HG03039 (cell line): ENCODE measurements around the gene RNASE8.

Experiments
- ATAC-seq: cut with Tn5 transposase; IDR thresholded peaks from one replicate; pipeline ENCODE4 v1.9.1; 2021; ENCODE audit warnings: mild to moderate bottlenecking, moderate library complexity; ENCODE audit not compliant: unreplicated experiment

RNASE8 gene

DNA sequence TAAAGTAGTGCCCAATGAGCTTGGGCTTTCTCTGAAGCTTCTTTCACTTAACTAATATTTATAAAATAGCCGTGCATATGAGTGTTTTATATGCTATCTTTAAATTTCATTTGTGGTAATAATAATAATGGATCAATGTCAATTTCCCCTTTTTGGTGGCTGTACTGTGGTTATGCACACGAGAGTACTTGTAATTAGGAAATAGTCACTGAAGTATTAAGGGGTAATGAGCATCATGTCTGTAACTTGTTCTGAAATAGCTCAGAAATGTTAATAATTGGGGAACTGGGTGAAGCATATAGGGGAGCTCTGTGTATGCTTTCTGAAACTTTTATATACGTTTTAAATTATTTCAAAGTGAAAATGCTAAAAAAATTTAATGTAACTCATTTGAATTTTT lies 7.0 kb upstream of the RNASE8 start:
- ATAC-seq: no peak

DNA sequence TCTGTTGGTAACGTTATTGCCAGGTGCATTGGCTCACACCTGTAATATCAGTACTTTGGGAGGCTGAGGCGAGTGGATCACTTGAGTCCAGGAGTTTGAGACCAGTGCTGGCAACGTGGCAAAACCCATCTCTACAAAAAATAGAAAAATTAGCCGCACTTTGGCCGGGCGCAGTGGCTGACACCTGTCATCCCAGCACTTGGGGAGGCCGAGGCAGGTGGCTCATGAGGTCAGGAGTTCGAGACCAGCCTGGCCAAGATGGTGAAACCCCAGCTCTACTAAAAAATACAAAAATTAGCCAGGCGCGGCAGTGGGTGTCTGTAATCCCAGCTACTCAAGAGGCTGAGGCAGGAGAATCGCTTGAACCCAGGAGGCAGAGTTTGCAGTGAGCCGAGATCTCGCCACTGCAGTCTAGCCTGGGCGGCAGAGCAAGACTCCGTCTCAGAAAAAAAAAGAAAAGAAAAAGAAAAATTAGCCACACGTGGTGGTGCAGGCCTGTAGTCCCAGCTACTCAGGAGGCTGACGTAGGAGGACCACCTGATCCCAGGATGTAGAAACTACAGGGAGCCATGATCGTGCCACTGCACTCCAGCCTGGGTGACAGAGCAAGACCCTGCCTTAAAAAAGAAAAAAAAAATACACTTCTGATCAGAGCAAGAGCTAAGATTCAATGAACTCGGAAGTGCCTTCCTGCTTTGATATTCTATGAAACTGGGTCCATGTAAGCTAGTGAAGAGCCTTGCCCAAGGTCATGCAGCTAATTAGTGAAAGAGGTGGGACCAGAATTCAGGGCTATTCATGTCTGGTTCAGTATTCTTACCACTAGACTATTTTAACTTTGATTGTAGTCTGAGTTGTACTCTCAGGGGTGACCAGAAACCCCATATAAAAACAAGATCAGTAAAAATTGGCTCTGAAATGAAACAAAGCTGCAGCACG lies 4.2 kb upstream of the RNASE8 start:
- no peak for ATAC-seq

DNA sequence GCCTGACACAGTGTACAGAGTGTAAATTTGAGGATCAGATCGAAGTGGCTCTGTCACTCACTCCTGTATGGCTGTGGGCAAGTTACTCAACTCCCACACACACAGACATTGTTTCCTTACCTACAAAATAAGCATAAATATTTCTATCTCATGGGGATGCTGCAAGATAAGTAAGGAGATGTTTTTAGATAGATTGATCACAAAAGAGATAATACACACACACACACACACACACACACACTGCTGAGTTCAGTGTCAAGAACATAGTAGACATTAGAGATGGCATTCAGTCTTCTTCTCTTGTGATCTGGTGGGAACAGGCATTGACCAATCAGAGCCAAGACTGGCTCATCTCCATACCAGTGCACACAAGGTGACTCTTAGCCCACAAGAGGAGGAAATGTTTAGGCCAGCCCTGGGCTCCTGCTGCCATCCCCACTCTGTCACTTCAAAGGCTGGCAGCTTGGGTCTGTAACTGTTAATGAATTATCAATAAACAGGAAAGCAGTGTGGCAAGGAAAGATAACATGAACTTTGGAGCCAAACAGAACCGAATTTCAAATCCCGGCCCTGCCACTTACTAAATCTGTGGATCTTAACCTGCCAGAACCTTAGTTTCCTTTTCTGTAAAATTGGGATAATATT lies 3.4 kb upstream of the RNASE8 start:
- ATAC-seq: no peak

DNA sequence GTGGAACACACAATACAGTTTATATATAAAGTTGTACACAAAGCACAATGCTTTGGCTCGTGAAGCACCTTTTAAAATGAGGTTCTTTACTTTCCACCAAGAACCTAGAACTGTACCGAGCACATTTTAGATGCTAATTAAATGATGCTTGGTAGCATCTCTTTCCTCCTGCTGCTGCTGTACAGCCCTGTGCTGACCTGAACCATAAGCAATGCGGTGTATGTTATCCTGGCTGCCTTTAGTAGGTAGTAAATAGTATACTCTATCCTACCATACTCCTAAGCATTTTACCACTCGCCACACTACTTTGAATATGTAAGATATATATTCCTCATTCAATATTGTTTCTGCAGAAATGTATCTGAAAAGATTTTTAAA lies 2.9 kb upstream of the RNASE8 start:
- ATAC-seq: no peak

DNA sequence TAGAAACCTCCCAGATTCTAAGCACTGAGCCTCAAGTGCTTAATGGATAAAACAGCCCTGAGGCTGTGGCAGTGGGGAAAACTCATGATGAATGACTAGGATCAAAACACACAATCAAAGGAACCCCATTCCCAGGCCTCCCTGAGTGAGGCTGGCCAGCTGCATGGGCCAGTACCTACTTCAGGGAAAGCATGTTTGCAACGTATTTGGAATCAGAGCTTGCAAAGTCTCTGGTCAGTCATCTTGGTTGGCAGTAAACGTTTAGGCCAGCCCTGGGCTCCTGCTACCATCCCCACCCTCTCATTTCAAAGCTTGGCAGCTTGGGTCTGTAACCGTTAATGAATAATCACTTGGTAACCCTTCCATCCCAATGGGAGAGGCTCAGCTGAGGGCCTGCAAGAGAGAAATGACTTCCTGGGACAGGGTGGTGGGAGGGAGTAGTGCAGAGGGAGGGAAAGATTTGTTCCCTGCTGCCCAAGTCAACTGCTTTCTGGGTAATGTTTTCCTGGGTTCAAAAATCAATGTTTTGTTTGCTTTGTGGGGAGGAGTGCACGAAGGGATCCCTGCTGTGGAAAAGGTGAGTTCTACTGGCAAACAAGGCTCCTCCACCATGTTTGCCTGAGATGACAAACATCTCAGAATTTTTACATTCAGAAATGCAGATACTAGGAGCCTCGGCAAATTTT lies 2.0 kb upstream of the RNASE8 start:
- ATAC-seq: no peak

DNA sequence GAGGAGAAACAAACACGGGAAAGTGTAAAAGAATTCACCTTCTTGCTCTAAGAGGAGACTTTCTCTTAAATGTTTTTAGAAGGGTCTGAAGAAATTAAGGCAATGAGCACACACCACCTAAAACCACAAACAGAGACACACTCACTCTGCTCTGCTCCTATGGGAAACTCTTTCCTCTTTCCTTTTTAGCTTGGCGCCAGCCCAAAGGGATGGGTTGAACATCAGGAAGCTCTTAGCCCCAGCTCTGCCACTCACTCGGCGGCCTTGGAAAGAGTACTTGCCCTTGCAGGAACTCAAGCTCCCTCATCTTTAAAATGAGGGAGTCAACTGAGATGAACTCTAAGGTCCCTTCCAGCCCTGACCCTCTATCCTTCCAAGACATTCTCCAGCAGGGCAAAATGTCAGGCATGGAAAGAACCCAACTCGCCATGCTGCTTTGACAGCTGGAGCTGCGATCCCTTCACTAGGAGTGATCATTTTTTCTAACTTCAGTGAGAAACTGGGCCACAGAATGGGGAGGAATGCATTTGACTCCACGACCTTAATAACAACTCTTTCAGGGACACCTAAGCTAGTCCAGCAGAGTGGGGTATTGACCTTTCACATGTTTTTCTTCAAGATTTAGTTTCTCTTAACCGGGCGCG lies 980 bp upstream of the RNASE8 start:
- no peak for ATAC-seq

DNA sequence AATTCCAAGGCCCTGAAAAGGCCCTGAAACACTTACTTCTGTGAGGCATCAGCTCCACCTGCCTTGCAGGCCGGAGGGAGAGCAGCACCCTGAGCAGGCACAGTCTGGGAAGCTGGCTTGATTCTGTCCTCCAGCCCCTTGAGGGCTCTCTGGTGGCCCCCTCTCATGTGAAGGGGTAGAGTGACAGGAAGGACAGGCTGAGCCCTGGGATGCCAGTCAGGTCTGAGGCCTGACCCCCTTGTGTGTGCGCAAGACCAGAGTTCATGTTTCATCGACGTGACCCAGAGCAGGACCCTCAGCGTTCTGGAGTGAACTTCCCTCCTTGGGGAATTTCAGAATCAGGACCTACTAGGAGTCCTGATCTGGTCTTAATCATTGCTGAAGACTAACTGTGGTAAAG lies 1.3 kb downstream of the RNASE8 start:
- no peak for ATAC-seq

DNA sequence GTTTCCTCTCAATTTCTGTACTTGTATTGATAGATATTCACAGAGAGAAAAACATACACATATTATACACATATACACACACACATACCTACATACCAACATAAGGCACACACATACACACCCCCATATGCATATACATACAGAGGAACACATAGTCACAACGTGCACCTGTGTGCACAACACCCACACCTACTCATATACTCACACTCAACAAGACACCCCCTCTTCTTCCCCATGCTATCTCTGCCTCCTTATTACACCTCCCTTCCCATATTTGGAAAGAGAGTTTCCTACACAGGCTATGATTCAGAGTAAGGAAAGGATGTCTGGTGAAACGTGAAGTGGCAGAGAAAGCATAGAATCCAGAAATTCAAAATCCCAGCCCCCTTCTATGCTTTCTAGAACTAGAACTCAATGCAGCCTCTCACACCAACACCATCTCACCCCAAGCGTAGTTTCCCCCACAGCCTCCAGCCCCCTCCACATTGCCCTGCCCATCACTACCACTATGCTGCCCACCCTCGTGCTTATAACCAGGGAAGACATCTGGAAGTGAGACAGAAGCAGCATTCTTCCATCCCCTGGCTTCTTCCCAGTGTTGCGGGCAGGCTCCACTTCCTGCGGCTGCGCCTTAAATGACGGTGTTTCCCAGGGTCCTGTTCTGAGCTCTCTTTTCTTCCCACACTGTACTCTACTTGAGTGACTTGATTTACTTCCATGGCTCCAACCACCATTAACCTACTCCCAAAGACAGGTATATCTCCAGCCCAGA lies 2.4 kb downstream of the RNASE8 start:
- no peak for ATAC-seq

DNA sequence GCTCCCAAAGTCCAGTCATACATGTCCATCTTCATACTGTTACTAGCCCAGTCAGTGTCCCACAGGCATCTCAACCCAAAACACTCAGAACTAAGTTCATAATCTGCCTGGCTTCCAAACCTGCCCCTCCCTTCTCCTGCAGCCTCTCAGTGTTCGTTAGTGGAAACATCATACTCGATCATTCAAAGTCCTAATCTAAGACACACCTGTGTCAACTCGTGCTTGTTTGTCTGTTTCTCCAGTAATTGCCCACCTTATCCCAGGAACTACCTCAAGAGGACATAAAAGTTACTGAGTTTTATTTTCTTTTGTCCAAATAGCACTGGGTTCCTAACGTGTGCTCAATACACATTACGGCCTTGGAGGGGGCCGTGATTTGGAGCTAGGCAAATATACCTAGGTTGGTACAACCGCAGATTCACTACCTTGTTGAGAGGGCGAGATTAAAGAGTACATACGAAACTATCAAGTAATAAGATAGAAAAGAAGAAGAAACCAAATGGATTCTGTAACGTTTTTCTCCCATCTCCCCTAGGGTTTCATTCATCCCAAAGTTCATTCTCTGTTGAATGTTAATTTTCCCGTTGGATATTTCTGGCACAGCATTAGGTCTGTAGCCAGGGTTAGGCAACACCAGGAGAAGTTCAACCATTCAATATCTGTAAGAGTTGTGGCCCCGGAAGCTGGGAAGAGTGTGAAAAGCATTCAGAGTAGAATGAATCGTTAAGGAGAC lies 3.2 kb downstream of the RNASE8 start:
- ATAC-seq: no peak

DNA sequence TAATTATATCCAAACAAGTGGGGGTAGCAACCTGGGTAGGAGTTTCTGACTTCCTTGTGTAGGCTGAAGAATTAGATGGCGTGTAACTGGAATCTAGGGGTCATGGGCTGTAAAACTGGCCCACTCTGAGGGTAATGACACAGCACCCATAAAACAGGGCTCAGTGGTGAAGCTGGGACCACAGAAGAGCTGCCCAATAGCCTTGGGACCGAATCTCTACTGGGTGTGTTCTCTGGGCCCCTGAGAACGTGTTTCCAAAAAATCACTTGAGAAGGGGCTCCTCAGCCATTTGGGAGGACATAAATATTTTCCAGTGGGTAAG lies 3.7 kb downstream of the RNASE8 start:
- no peak for ATAC-seq

DNA sequence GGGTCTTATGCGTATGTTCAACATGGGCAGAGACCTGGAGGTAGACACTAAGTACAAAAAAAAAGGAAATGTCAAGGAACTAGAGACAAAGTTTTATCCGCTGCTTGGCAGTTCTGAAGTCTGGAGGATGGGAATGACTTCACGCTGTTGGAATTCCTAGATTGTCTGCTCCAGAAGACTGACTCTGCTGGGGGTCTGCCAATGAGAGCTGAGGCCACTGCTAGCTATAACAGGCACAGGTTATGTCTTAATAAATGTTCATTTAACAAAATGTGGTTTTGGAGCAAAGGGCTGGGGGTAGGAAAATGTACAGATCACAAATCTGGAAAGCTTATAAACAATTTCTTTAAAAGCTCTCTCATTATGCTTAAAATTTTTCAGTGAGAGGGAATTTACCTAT lies 5.9 kb downstream of the RNASE8 start:
- no peak for ATAC-seq

DNA sequence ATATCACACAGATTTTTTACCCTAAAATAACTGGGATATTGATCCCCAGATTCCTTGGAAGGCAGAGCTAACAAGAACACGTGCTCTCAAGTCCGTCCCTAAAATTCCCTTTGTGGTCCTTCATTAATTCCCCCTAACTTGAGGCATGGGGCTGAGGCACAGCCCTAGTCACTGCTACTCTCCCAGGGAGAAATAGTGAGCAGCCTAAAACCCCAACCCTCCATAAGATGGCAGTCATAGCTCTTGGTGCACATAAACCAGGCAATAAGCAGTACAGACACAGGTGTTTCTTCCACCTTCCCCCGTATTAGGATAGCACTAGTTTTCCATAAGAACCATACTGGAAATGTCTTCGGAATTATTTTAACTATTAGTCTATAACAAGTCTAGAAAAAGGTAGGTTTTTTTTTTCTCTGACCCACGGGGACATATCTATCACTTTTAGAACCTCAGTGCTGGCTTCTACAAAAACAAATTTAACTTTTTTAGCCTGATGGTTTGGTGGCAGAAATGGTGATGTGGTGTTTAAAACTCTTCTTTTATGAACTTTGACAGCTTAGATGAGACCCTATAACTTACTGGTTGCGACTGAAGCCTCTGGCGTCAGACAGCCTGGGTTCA lies 9.4 kb downstream of the RNASE8 start:
- ATAC-seq: no peak

DNA sequence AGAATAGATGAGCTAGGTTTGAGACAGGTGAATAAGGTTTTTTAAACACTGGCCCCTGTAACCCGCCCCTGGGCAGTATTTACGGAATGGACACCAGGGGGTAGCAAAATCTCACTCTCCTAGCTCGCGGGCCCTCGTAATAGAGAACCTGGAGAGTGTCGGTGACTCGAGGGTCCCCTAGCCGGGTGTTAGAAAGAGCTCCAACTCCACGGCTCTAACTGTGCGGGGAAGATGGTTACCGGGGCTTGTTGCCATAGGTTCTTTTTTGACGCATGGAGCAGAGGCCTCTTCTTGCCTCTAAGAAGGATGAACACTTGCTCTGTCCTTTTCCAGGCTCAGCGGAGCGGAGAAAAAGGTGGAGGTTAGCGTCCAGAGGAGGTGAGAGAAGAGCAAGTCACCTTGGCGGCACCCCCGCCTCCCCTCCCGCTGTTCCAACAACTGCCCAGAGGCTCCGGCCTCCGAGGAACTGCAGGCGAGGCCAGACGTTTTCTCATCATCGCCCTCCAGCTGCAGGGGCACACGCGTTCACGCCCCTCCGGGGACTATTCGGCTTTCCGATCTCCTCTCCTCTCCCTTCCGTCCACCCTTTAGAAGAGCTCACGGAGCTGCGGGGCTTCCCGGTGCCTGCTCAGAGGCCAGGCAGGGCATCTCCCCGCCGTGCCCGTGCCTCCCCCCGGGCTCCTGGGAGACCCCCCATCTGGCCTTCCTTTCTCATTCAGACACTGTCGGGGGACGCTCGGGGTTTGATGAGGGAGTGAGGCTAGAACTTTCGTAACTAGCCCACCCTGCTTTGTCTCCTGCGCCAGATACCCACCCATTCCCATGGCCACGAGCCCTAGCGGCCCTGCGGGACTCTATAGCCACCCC lies 11.1 kb downstream of the RNASE8 start:
- no peak for ATAC-seq

DNA sequence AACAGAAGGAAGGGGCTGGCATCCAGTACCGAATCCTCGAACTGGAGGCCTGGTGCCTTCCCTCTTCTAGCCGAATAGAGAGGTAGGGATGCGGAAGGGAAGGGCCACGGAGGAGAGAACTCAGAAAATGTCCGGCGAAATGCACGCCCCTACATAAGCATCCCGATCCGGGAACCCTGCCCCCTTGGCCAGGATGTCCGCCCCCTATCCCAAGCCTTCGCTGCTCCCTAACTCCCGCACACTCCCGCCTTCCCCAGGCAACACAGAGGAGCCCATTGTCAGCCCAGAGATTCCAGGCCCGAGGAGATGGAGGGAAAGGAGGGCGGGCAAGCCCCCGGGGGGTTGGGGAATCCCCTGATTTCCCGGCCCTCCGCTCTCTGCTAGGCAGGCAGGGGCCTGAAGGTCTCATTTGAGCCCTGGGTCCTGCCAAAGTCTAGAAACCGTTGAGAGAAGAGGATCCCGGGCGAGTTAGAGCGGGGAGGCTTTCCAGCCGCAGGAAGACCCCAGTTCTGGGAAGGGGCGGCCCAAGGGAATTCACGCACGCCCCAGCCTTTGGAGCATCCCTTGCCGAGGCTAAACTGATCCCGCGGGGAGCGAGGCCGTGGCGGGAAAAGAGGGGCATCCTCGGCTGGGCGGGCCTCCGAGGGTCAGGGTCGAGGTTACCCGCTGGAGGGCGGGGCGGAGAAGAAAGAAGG lies 11.9 kb downstream of the RNASE8 start:
- ATAC-seq: no peak

DNA sequence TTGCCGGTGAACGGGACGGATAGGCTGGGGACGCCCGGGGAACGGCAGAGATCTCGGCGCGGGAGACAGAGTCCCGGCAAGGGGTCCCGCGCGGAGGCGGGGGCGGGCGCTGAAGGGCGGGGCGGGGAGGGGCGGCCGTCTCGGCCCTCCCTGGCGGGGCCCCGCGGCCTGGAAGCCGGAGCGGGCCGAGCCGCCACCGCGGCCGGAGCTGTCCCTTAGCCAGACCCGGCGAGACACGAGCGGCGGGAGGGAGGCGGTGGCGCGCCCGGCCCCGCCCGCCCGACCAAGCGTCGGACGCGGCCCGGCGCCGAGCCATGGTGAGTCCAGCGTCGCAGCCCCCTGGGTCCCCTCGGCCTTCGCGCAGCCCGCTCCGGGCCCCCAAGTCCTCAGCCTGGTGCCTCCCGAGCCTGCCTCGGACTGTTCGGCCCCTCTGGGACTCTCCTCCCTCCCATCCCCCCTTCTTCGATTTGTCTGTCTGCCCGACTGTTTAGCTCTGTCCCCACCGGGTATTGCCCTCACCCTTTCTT lies 12.5 kb downstream of the RNASE8 start, which contains the start of gene ARHGEF40:
TSS of gene ARHGEF40 (plus strand) at position 222 of the 527 bp plus-strand sequence. CDS start at position 315, 93 bp downstream.
- no peak for ATAC-seq

DNA sequence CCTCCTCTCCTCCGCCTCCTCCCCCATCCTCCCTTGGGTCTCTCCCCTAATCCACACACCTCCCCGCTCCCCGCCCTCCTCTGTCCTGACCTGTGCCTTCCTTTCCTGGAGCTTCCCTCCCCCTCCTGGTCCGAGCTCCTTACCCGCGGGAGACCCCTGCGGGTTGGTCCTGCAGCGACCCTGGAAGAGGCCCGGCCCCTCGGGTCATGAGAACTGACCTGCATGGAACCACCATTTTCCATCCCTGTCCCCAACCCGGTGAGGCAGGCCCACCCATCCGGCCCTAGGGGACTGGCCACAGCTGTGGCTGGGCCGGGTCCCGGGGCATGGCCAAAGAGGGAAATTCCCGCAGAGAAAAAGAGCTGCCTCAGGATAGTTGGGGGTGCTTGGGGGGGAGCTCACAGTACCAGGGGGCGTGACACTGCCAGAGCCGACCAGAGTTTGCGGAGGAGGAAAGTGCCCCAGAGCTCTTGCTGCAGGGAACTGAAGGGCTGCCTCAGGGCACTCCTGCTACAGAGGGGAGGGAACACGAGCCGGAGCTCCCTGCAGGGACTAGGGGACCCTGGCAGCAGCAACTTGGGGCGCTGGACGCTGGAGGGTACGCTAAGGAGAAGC lies 13.1 kb downstream of the RNASE8 start:
- peak; percentile 8 for ATAC-seq
